Brain pericyte (primary cell): ENCODE measurements around the gene ITIH5.
"Not testable (repeated sequence)": the region's sequence is repeated elsewhere in the genome, so short reads cannot be mapped to it uniquely, and the experiment has no call there.

Source experiments
- DNase-seq: peaks from one replicate; pipeline ENCODE4 v3.0.0-alpha.2; 2012; ENCODE audit warnings: low read depth, low spot score

ITIH5 gene

DNA sequence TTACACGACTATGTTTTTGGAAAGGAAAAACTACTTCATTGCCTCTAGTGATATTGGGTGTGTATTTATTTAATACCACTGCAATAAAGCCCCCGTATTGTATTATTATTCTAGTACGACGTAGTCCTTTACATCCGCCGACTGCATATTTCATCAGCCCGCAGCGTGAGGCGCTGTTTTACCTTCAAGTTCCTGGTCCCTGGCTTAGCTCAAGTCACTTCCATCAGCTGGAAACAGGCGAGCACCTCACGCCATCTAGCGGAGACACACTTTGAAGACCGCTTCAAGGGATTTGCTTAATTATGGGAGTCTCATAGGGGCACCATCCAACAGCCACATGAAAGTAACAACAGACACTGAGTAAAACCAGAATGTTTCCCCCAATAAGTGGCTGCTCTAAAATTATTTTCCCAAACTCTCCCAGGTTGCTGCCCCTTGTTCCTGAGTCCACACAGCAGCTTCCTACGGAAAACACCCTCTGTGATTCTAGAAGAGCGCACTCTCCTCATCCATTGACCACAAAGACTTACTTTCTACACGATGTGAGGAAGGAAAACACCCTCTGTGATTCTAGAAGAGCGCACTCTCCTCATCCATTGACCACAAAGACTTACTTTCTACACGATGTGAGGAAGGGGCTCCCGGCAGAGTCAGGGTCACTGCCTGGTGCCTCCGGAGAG lies 20.6 kb upstream of the ITIH5 start:
- peak; percentile 56 for DNase-seq

GRCh38 chr10:7686351-7687171 lies 19.8 kb upstream of the ITIH5 start:
- DNase-seq, result no peak

GRCh38 chr10:7680078-7680477 lies 13.3 kb upstream of the ITIH5 start:
- DNase-seq, result not testable (repeated sequence)

GRCh38 chr10:7679256-7679655 lies 12.5 kb upstream of the ITIH5 start:
- DNase-seq, result no peak

- DNase-seq, result no peak
Measured at GRCh38 chr10:7672341-7673134, 5.8 kb upstream of the ITIH5 start.

- no peak for DNase-seq
Measured at GRCh38 chr10:7670157-7670556, 3.4 kb upstream of the ITIH5 start.

GRCh38 chr10:7667262-7668141 lies 736 bp upstream of the ITIH5 start:
- no peak for DNase-seq

GRCh38 chr10:7665767-7666166 lies 999 bp downstream of the ITIH5 start:
- DNase-seq, result no peak

- no peak for DNase-seq
Measured at GRCh38 chr10:7664707-7665106, 2.1 kb downstream of the ITIH5 start.

- DNase-seq, result no peak
Measured at GRCh38 chr10:7662522-7662921, 4.2 kb downstream of the ITIH5 start.

DNA sequence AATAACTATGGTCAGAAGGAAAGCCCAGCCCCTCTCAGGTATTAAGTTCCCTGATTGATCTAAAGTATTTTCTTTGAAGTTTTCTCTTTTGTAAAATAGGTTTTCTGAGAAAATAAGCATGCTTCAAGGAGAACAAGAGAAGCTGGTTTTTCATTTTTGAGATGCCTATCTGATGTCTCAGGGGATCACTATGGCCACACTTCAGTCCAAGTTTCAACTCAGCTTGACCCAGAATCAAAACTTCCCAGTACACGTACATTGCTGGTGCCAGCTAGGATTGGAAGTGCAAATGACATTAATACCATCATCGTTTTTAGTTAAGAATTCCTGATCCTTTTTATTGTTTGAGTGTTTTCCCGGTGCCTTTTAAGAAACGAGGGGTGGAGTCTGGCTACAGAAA lies 7.2 kb downstream of the ITIH5 start:
- no peak for DNase-seq

DNA sequence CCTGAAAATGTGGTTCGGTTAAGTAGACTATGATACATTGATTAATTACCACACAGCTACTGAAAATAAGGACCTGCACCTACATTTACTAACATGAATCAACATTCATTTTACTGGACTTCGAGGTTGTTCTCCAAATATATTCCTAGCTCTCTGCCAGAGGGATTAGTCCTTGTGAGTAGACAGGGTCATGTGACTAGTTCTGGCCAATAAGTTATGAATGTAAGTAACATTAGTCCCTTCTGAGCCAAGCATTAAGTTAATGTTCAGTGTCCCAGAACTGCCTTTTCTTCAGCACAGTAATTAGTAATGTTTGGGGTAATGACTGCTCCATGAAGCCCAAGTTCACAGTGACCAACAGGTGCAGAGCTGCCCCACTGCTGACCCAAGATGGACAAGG lies 9.2 kb downstream of the ITIH5 start:
- no peak for DNase-seq

DNA sequence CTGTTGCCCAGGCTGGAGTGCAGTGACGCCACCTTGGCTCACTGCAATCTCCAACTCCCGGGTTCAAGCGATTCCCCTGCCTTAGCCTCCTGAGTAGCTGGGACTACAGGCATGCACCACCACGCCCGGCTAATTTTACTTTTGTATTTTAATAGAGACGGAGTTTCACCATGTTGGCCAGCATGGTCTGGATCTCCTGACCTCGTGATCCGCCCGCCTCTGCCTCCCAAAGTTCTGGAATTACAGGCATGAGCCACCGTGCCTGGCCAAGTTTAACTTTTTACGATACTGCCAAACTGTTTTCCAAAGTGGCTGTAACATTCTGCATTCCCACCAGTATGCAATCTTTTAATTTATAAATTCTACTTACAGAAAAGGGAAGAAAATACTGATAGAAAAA lies 9.7 kb downstream of the ITIH5 start:
- not testable (repeated sequence) for DNase-seq

GRCh38 chr10:7651853-7652470 lies 14.8 kb downstream of the ITIH5 start:
- DNase-seq, result no peak

DNA sequence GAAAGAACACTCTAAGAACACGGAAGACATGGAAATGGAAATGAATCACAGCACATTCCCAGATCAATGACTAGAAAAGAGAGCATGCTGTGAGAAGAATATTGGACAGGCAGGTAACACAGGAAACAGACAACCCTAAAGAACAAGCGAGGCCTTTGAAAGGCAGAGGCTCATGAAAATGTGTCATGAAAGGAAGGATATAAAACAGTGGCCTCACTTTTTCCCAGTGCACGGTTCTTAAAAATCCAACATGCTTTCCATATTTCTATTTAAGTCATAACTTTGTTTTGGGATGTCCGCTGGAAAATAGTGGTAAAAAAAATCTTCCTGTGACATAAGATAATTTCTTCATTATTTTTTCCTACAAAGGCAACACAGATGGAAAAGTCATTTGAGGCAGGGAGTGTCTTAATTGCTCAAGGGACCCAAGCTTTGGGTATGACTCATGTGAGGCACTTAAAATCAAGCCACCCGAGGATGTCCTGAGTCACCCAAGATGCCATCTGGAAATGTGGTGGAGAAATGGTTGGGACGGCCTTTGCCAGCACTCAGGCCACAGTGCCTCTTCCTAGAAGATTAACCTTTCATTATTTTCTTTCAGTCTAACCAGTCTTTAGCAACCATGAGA lies 17.0 kb downstream of the ITIH5 start:
- DNase-seq, result no peak

DNA sequence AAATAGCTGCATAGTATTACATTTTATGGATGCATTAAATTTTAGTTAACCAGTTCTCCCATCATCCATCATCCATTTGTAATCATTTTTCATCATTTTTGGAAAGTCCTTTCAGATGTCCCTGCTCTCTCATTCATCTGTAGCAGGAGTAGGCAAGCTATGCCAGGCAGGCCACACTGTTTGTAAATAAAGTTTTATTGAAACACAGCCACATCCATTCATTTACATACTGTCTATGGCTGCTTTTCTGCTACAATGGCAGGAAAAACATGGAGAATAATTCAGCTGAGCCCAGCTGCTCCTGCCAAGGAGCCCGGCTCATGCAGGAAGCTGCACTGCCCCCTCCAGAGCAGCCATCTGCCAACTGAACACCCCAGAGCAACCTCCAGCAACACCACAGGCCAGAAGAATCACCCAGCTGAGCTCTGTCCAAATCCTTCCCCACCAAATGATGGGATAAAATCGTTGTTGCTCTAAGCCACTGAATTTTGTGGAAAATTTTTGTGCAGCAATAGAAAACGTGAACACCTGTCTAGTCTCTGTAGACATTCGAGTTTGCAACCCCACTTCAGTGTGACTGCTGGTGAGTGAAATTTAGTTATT lies 19.6 kb downstream of the ITIH5 start:
- DNase-seq, result no peak

GRCh38 chr10:7642491-7643011 lies 24.2 kb downstream of the ITIH5 start:
- DNase-seq, result no peak

DNA sequence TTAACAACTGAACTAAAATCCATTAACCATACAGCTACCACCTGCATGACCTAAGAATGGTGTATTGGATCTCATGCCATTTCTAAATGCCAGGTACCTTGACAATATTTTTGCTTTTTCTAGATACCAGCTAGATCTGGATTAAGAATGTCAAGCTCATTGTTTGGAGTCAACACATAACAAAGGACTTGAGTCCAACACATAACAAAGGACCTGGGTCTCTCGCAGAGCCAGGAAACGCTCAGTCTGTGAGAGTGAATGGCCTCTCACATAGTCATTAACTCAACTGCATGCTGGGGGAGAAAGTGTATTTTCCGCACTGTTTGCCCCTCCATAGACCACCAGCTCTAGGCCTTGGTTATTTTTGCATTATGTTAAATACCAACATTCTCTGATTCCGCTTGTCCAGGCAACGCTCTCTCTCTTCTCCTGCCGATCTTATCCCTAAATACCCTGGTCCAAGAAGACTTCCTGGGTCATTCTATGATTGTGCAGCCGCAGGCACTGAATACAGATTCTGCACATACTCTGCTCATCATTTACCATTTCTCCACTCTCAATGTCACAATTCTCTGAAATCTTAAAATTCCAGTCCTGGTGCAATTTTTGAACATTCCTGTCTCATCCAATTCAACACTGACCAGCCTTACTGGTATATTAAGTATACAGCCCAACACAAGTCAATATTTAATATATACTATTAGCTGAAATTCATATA lies 31.2 kb downstream of the ITIH5 start:
- no peak for DNase-seq
